HG02981 (cell line): ENCODE measurements around the gene MGAT4A.
"Not testable (repeated sequence)": the region's sequence is repeated elsewhere in the genome, so short reads cannot be mapped to it uniquely, and the experiment has no call there.

Experiments
- ATAC-seq: cut with Tn5 transposase; IDR thresholded peaks from one replicate; pipeline ENCODE4 v1.9.1; 2021; ENCODE audit warnings: mild to moderate bottlenecking, moderate library complexity; ENCODE audit not compliant: unreplicated experiment

MGAT4A gene

DNA sequence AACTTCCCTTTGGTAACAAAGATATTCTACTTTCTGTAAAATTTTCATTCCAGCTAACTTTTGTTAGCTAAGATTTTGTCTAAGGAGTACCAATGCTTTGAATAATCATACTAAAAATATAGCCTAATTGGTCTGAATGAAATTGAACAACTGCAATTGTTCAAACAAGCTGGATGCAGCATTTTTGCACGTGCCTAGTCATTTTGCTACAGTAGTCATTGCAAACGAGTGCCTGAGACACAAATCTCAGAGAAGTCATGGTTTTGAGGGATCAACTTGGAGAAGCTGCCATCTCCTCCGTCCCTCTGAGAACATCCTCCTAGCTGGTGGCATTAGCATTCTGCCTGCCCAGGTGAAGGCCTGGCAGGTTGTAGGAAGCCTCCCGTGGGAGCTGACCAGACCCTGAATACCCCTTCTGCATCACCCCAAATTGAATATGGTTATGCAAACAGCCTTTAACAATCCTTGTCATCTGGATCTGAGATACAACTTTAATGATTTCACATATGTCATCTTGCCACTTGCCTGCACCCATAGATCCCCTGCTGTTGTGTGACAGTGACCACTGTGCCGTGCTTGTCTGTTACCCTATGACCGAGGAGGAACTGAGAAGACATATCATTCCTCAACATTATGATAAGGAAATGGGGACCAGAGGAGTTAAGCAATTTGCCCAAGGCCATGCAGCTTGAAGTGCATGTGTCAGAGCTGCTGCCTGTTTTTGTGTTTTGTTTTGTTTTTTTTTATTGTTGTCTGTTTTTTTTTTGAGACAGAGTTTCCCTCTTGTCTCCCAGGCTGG is 29.1 kb upstream of the MGAT4A start:
- no peak for ATAC-seq

DNA sequence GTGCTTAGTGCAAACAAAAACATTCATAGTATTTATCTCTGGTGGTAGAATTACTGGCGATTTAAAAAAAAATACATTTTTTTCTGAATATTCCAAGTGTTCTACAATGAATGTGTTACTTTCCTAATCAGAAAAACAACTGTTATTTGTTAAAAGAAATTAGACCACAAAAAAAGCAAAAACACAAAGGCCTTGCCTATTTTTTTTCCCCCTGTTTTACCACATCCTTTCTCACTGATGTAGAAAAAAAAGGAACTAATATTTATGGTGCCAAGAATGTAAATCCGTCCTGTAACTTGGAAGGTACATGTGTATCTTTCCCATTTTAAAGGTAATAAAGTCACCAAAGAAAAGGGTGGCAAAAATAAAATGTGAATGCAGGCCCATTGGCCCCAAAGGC is 28.4 kb upstream of the MGAT4A start:
- no peak for ATAC-seq

DNA sequence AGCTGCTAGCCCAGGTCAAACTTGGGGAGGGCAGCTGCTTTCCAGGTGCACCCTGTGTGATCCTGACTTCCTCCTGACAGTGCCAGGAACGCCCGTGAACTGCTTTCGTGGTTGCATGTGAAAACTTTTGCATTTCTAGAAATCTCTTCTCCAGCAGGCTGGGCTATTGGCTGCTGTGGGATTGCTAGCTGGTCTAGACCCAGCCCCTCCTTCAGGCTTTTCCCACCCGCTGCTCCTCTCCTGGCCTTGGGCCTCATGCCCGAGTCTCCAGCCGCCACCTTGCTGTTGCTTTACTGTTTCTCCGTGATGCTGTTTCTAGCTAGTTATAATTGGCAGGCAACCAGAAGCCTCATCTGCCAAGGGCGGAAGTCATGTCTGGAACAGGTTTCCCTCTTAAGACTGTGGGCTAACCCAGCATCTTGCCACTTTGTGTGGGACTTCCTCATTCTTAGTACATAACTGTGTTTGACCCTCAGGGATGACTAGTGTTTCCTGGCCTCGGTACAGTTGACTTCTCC is 27.0 kb upstream of the MGAT4A start:
- peak; percentile 85 for ATAC-seq

DNA sequence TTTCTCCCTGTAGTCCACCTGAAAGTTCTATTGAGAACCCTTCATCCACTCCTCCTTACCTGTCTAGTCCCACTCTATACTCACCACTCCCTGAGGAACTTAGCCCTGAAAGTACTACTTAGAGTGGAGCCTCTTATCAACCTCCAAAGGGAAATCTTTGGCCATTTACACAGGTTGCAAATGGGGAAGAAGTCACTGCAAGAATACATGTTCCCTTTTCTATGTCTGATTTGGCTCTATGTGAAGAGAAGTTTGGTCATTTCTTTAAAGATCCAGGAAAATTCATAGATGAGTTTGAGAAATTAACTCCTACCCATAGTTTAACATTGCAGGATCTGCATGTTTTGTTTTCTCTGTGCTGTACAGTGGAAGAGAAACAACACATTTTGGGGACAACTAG is 22.9 kb upstream of the MGAT4A start:
- ATAC-seq = no peak

DNA sequence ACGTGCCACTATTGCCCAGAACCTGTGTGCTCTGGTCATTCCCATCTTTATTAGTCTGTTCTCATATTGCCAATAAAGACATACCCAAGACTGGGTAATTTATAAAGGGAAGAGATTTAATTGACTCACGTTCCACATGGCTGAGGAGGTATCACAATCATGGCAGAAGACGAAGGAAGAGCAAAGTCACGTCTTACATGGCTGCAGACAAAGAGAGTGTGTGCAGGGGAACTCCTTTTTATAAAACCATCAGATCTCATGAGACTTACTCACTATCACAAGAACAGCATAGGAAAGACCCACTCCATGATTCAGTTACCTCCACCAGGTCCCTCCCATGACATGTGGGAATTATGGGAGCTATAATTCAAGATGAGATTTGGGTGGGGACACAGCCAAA is 21.8 kb upstream of the MGAT4A start:
- not testable (repeated sequence) for ATAC-seq

DNA sequence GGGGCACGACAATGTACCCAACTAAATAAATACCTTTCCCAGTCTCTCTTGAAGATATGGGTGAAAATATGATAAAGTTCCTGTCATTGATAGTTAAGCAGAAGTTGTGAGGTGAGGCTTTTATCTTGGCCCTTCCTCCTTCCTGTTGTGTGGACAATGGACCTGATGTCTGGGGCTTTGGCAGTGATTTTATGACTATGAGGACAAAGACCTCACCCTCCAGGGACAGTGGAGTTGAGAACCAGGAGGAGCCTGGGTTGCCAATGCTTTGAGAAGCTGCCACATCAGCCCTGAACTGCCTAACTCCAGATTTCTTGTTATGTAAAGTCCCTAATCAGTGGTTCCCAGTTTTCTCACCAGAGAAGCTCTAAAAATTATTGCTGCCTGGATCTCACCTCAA is 20.8 kb upstream of the MGAT4A start:
- ATAC-seq = no peak

- no peak for ATAC-seq
Observed at GRCh38 chr2:98750593-98751282, 19.8 kb upstream of the MGAT4A start.

GRCh38 chr2:98749066-98749450 is 18.1 kb upstream of the MGAT4A start:
- ATAC-seq = no peak

DNA sequence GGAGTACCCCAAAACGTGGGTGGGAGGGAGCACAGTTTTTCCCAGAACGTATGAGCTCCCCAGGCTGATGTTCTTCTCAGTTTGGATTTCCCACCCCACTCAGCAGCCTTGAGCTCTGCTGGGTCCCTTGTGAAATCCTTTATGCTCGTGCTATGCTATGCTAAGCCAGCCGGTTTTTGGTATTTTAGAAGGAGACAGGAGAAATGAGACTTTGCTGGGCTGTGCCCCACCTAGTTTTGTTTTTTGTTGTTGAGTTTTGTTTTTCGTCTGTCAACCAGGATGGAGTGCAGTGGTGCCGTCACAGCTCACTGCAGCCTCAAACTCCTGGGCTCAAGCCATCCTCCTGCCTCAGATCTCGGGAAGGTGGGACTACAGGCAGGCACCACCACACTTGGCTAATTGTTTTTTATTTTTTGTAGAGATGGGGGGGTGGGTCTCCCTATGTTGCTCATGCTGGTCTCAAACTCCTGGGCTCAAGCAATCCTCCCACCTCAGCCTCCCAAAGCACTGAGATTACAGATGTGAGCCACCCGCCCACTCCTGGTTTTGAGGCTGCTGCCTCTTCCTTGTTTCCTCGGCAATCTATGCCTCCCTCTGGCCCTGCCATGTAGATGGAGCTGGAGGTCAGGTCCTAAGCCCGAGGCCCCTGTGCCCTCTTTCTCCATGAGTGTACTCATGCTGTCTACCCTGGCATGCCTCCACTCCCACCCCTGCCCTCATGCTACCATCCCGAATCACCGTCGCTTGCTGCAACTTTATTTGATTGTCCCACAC is 17.5 kb upstream of the MGAT4A start:
- ATAC-seq = no peak

- ATAC-seq = no peak
Observed at GRCh38 chr2:98747888-98748287, 17.0 kb upstream of the MGAT4A start.

DNA sequence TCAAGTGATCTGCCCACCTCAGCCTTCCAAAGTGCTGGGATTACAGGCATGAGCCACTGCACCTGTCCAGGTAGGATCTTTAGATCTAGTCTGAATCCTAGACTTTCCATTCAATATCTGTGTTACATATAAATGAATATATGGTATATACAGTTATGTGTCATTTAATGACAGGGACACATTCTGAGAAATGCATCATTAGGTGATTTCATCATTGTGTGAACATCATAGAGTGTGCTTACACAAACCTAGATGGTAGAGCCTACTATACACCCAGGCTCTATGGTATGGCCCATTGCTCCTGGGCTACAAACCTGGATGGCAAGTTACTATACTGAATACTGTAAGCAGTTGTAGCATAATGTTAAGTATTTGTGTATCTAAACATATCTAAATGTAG is 15.5 kb upstream of the MGAT4A start:
- ATAC-seq = no peak

DNA sequence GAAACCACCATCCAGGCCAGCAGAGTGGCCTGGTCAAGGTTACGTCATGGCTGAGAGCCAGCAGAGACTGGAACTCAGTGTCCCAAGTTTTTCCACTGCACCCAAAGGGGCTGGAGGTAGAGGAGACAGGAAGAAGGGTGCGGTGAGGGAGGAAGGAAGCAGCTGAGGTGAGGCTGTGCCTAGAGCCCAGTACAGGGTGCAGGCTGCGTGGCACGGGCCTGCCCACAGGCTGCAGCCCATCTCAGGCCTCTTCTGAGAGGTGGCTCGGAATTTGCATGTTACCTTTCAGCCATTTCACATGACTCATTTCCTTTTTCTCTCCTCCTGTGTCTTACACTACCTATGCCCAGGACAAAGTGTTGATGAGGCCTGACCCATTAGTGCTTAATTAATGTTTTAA is 13.7 kb upstream of the MGAT4A start:
- ATAC-seq = no peak

- no peak for ATAC-seq
Observed at GRCh38 chr2:98743835-98744234, 12.9 kb upstream of the MGAT4A start.

GRCh38 chr2:98739020-98739419 is 8.1 kb upstream of the MGAT4A start:
- ATAC-seq = no peak

DNA sequence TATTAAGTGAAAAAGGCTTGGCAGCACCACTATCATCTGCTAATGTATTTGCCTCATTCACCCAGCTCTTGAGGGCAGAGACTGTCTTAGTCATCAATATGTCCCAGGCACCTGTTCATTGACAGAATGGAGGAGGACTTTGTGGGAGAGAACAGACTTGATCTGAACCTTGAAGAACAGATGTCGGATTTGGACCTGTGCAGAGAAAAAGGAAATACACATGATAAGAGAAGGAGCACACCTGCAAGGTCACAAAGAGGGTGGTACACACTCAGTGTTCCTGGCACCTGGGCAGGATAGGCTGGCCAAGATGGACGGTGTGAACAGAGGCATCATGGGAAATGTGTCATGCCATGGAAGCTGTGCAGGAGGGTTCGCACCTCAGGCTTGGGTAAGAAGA is 7.4 kb upstream of the MGAT4A start:
- ATAC-seq = no peak

- ATAC-seq = no peak
Observed at GRCh38 chr2:98737848-98738247, 6.9 kb upstream of the MGAT4A start.

GRCh38 chr2:98736464-98736889 is 5.5 kb upstream of the MGAT4A start:
- ATAC-seq = no peak

GRCh38 chr2:98734823-98735260 is 3.9 kb upstream of the MGAT4A start:
- ATAC-seq = no peak

- no peak for ATAC-seq
Observed at GRCh38 chr2:98734162-98734561, 3.2 kb upstream of the MGAT4A start.

DNA sequence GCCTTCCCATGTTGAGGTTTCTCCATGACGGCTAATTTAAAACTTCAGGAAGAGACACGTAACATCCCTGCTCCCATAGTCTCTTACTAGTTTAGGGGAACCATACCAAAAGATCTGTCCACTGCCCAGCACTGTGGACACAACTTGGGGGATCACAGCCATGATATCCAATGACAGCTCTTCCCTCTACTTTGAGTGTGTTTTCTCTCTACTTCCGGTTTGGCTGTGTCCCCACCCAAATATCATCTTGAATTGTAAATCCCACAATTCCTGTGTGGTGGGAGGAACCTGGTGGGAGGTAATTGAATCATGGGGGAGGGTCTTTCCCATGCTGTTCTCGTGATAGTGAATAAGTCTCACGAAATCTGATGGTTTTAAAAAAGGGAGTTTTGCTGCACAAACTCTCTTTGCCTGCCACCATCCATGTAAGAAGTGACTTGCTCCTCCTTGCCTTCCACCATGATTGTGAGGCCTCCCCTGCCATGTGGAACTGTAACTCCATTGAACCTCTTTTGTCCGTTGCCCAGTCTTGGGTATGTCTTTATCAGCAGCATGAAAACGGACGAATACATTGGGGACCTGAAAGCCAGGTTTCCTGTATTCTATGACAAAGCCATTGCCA is 1.6 kb upstream of the MGAT4A start:
- ATAC-seq = no peak

- ATAC-seq = no peak
Observed at GRCh38 chr2:98731894-98732349, 990 bp upstream of the MGAT4A start.
